Esophagus (tissue), 2 donors: ENCODE results near the gene PPP3R1. TPM values are rescaled to one million over a fixed set of nuclear protein-coding genes. Genes with fewer than 3 reads are reported as not detected.

ENCODE experiments used
- H3K27ac ChIP-seq, 2 donors: one replicate each; pipeline ENCODE4 v1.5.1; 2013; ENCODE audit warnings: low read depth in 2 of 2, mild to moderate bottlenecking in 2 of 2, inconsistent platforms in 1 of 2, low read length in 1 of 2, moderate library complexity in 1 of 2
- H3K27me3 ChIP-seq, 2 donors: one replicate each; pipeline ENCODE4 v1.6.1; 2013; ENCODE audit warnings: low read length in 2 of 2, control low read depth in 1 of 2, mild to moderate bottlenecking in 1 of 2; ENCODE audit not compliant: insufficient read depth in 2 of 2, control insufficient read depth in 1 of 2
- H3K36me3 ChIP-seq, 2 donors: one replicate each; pipeline ENCODE4 v1.6.1; 2013; ENCODE audit warnings: low read length in 1 of 2; ENCODE audit not compliant: control insufficient read depth in 2 of 2, insufficient read depth in 2 of 2
- H3K4me1 ChIP-seq, 2 donors: one replicate each; pipeline ENCODE4 v1.6.1; 2013; ENCODE audit warnings: low read length in 1 of 2; ENCODE audit not compliant: control insufficient read depth in 2 of 2, insufficient read depth in 2 of 2
- H3K4me3 ChIP-seq, 2 donors: one replicate each; pipeline ENCODE4 v1.5.1; 2013; ENCODE audit warnings: low read length in 2 of 2, mild to moderate bottlenecking in 2 of 2, low read depth in 1 of 2, moderate library complexity in 1 of 2
- H3K9me3 ChIP-seq, 2 donors: one replicate each; pipeline ENCODE4 v1.6.1; 2013; ENCODE audit warnings: mild to moderate bottlenecking in 2 of 2, low read depth in 1 of 2, low read length in 1 of 2, moderate library complexity in 1 of 2; ENCODE audit not compliant: control insufficient read depth in 2 of 2, insufficient read depth in 1 of 2
- WGBS, 2 donors: extraction: QIAGEN DNeasy Blood & Tissue Kit; methylation state at CpG; one replicate each; pipeline ENCODE4 v1.1.7; 2013; 5-methylcytosine and 5-hydroxymethylcytosine counted together
- polyA plus RNA-seq, 2 donors: library from polyadenylated mRNA; stranded (reverse); fragments of 200-250 nt; gene quantifications; one replicate each; pipeline ENCODE4 v1.2.3, GENCODE V29; 2013
- donor health status: healthy with polysubstance abuse.
- donor health status: Bipolar disorder and iron deficiency.

PPP3R1 gene
- polyA plus RNA-seq, 2 donors, result 11.9 to 17.5 TPM

DNA sequence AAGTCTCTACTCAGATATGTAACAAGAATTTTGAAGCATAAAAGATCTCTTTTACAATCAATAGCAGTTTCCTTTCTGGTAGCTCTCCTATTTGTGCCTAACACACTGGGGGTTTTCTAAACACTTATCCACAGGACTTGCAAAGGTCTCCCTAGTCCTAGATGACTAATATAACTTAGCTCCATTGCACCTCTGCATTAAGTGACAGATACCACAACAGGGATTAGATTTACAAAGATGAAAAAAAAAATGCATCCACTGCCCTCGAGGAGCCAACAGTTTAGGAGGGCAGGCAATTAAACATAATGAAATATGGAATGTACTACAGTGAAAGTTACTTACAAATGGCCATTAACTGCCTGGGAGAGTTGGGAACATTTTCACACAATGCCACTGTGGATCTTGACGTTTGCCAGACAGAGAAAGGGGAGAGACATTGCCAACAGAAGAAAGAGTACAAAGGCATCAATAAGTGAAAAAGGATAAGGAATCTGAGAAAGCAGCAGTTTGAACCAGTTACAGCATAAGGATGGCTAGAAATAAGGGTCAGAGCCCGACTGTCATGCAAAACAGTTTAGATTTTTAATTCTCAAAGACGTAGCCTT, 14.3 kb downstream of the PPP3R1 start:
- Histone ChIP-seq H3K9me3 (no peaks in the 10 kb centered on the region), H3K36me3 (no peaks in the 10 kb centered on the region), H3K27me3 (no peaks in the 10 kb centered on the region), H3K4me1 (no peaks in the 10 kb centered on the region), H3K4me3 (no peak overlapping the region), H3K27ac (no peak overlapping the region)
- 43 to 45% methylated on average over 4 of the region's 4 CpGs for WGBS, 2 donors

DNA sequence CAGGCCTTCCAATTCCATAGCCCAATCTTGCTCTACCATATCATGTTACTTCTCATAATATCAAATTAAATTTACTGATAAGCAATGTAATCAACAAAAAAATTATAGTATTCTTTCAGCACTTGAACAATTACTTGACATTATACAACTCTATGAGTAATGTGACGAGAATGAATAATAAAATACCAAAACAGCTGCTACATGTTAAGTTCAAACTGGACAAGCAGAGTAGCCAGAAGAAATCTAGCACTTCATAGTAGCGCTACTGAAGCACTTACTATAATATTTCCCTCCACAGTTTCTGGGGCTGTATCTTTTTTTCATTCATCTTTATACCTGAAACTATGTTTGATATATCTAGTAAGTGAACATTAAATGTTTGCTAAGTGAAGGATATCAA, 14.9 kb downstream of the PPP3R1 start:
- no peak overlapping the region for H3K27ac ChIP-seq
- WGBS, 2 donors, result 63 to 70% methylated on average over 2 of the region's 2 CpGs
- no peak overlapping the region for H3K4me3 ChIP-seq
- no peaks in the 10 kb centered on the region for H3K27me3 ChIP-seq
- H3K9me3 ChIP-seq, result no peaks in the 10 kb centered on the region
- H3K4me1 ChIP-seq, result no peaks in the 10 kb centered on the region
- no peaks in the 10 kb centered on the region for H3K36me3 ChIP-seq

DNA sequence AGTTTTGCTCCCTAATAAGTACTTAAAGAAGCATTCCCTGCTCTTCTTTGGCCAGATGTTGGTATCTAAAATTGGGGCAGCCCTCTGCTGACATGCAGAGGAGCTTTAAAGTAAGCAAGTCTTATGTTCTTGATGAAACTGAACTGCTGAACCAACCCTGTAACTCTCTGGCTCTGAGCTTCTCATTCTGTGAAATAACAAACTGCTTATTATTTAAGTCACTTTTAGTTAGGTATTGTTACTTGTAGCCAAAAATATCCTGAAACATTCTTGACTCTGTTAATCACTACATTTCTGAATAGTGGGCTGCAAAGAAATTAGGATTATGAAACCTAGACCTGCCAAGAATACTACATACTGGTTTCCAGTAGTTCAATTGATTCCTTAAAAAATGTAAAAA, 15.5 kb downstream of the PPP3R1 start:
- H3K4me3 ChIP-seq, result no peak overlapping the region
- no peaks in the 10 kb centered on the region for H3K4me1 ChIP-seq
- H3K27ac ChIP-seq, result no peak overlapping the region

DNA sequence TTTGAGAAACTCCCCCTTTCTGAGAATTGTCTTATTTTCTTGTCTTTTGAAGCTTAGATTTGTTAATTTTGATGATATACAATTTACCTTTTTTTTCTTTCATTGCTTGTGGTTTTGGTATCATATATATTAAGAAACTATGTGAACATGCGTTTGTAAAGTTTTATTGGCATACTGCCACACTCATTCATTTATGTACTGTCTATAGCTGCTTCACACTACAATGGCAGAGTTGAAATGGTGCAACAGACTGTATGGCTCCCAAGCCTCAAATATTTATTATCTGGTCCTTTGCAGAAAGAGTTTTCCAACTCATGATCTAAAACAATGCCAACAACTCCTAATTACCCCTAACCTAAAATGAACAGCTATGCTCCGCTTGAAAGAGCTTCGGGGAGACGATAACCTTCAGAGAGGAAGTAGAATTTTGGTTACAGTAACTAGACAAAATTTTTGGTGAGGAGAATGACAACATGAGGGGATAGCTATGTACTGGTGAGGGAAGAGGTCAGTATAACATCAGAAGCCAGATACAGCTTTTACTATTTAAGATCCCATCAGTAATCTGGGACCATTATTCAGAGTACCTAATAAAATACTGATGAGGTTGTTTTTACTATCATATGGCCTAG, 16.1 kb downstream of the PPP3R1 start:
- no peaks in the 10 kb centered on the region for H3K4me1 ChIP-seq
- H3K4me3 ChIP-seq, result no peak overlapping the region
- no peaks in the 10 kb centered on the region for H3K9me3 ChIP-seq
- WGBS, 2 donors, result 56 to 57% methylated on average over 4 of the region's 4 CpGs
- no peaks in the 10 kb centered on the region for H3K36me3 ChIP-seq
- H3K27ac ChIP-seq, result no peak overlapping the region
- H3K27me3 ChIP-seq, result no peaks in the 10 kb centered on the region

More for the DNA sequence above, 15.5 kb downstream of the PPP3R1 start:
- H3K36me3 ChIP-seq, result no peaks in the 10 kb centered on the region
- H3K9me3 ChIP-seq, result no peaks in the 10 kb centered on the region
- no peaks in the 10 kb centered on the region for H3K27me3 ChIP-seq

DNA sequence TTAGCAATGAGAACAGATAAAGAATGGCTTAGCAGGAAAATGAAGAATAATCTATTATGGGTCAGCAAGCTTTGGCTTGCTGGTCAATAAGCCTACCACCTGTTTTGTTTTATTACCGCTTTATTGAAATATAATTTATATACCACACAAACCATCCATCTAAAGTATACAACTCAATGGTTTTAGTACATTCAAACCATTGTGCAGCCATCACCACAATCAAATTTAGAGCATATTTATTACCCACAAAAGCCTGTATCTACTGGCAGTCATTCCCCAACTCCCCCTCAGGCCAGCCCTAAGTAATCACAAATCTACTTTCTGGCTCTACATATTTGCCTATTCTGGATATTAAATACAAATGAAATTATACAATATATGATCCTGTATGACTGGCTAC, 17.2 kb downstream of the PPP3R1 start:
- Histone ChIP-seq H3K4me3 (no peak overlapping the region), H3K4me1 (no peaks in the 10 kb centered on the region), H3K36me3 (no peaks in the 10 kb centered on the region), H3K27me3 (no peaks in the 10 kb centered on the region), H3K27ac (no peak overlapping the region), H3K9me3 (no peaks in the 10 kb centered on the region)
- 90 to 95% methylated on average over 1 of the region's 1 CpG for WGBS, 2 donors

DNA sequence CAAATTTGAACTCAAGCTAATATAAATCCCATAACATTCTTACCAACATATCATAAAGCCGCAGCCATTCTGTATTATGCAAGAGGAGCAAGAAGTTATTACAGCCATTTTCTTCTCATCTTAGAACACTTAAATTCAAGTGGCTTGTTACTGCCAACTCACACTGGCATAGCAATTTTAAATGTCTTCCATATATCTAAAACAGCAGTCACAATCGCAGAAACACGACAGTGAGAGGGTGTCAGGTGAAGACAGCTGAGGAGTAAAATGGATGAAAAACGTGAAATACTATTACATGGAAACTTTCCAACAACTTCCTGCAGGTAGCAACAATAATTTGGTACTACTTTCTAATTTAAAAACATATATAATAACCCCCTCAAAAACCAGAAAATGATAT, 17.9 kb downstream of the PPP3R1 start:
- H3K4me3 ChIP-seq, result no peak overlapping the region
- WGBS, 2 donors, result 86 to 87% methylated on average over 4 of the region's 4 CpGs
- no peaks in the 10 kb centered on the region for H3K27me3 ChIP-seq
- H3K4me1 ChIP-seq, result no peaks in the 10 kb centered on the region
- no peaks in the 10 kb centered on the region for H3K9me3 ChIP-seq
- H3K36me3 ChIP-seq, result no peaks in the 10 kb centered on the region
- H3K27ac ChIP-seq, result no peak overlapping the region

DNA sequence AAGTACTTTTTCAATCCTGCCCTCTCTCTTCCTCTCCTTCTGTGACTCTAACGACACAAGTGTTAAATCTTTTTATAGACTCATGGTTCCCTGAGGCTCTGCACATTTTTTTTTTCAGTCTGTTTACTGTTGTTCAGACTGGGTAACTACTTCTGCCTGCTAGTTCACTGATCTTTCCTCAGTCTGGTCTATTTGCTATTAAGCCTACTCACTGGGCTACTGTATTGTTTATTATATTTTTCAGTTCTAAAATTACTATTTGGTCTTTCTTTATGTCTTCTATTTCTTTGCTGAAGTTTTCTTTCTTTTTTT, 21.3 kb downstream of the PPP3R1 start:
- Histone ChIP-seq H3K4me3 (no peak overlapping the region), H3K4me1 (no peaks in the 10 kb centered on the region), H3K9me3 (no peaks in the 10 kb centered on the region), H3K27ac (no peak overlapping the region), H3K27me3 (no peaks in the 10 kb centered on the region), H3K36me3 (no peaks in the 10 kb centered on the region)
- 14 to 21% methylated on average over 1 of the region's 1 CpG for WGBS, 2 donors

DNA sequence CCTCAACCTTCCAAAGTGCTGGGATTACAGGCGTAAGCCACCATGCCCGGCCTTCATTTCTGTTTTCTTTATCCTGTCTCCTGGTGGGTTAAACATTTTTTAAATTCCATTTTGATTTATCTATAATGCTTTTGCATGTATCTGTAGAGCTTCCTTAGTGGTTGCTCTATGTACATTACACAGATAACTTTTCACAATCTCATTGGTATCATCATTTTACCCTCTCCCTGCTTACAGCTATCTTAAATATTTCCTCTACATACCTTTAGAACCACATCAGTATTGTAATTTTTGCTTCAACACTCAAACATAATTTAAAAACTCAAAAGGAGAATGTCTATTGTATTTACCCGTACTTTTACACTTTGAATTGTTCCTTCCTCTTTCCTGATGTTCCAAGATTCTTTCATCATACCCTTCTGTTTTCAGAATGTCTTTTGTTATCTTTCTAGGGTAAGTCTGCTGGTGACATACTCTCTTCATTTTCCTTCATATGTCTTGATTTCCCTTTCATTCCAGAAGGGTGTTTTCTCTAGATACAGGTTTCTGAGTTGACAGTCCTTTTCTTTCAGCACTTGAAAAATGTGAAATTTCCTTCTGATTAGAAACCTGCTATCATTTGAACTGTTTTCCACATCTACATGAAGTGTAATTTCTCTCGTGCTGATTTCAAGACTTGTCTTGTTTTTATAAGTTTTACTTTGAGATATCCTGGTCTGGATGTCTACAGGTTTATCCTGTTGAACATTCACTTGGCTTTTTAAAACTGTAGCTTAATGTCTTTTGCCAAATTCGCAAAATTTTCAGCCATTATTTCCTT, 21.9 kb downstream of the PPP3R1 start:
- Histone ChIP-seq H3K27ac (no peak overlapping the region), H3K4me3 (no peak overlapping the region), H3K36me3 (no peaks in the 10 kb centered on the region), H3K4me1 (no peaks in the 10 kb centered on the region), H3K27me3 (no peaks in the 10 kb centered on the region), H3K9me3 (no peaks in the 10 kb centered on the region)
- 69 to 81% methylated on average over 5 of the region's 5 CpGs for WGBS, 2 donors

DNA sequence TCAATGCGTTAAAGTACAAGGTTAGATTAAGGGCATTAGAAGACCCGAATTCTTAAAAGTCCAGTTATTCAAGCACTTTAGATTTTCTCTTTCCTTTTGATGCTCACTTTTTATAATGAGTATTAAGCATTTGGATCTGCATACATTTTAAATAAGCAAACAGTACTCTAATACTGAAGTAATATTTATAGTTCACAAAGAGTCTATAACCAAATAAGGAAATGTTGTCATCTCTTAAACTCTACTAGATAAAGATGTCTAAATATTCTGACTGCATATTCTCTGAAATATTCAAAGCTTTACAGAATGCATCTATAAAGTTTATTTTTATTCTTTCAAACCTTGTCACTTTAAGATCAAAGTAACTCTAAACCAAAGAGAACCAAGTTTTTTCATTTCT, 25.5 kb downstream of the PPP3R1 start:
- Histone ChIP-seq H3K27ac (no peak overlapping the region), H3K36me3 (no peaks in the 10 kb centered on the region), H3K27me3 (no peaks in the 10 kb centered on the region), H3K4me1 (peaks cover 0 to 4% of the 10 kb centered on the region in 2 donors), H3K4me3 (no peak overlapping the region), H3K9me3 (no peaks in the 10 kb centered on the region)
- WGBS, 2 donors, result 55 to 56% methylated on average over 2 of the region's 2 CpGs
